Measurements from ENCODE around the gene HIVEP3.
A peak's percentile ranks its signal among the peaks of the same experiment; 100 is the strongest.
"Not testable (repeated sequence)": the region's sequence is repeated elsewhere in the genome, so short reads cannot be mapped to it uniquely, and the experiment has no call there.

HIVEP3 gene

DNA sequence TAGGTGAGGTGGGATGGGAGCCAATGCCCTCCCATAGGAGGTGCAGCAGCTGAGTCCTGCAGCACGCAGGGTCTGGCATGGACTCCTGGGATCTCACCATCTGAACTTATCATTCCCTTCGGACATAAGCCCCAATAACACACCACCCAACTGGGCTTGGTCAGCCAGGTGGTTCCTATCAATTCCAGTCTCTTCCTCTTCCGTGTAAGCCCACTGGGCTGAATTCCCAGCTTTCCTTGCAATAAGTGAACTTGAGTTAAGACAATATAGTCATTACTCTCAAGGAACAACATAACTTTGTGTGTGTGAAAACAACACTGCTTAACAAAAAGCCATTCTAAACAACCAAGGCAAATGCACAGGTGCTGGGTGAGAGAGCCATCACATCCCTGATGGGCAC, 347.7 kb downstream of the HIVEP3 start:
- DNase-seq: no peak

DNA sequence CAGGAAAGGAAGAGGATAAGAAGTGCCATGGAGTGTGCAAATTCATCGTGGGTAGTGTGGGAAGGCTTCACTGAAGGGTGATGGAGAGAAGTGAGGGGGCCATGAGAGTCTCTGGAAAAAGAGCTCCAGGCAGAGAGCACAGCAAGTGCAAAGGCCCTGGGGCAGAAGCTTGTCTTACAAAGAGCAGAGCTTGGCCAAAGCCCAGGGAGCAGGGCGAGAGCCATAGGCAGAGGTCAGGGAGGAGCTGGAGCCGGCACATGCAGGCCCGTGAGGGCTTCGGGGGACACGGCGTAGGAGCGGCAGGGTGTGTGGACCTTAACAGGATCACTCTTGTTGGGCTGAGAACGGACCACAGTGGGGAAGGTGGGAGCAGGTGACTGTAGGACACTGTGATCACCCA, 350.5 kb downstream of the HIVEP3 start:
- DNase-seq: no peak

DNA sequence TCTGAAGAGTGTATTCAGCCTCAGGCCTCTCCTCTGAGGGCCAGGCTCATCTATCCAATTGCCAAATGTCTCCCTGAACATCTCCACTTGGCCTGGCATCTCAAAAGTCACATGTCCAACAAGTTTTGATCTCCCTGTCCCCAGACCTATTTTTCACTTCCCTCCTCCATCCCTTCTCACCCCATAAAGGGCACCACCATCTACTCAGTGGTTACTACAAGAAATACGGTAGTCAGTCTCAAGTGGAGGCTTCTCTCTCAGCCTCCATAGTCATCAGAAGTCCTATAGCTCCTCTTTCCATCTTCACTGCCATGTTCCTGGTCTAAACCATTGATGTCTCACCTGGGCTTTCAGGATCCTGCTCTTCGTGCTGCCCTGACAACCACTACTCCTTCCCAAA, 351.8 kb downstream of the HIVEP3 start:
- no peak for DNase-seq

DNA sequence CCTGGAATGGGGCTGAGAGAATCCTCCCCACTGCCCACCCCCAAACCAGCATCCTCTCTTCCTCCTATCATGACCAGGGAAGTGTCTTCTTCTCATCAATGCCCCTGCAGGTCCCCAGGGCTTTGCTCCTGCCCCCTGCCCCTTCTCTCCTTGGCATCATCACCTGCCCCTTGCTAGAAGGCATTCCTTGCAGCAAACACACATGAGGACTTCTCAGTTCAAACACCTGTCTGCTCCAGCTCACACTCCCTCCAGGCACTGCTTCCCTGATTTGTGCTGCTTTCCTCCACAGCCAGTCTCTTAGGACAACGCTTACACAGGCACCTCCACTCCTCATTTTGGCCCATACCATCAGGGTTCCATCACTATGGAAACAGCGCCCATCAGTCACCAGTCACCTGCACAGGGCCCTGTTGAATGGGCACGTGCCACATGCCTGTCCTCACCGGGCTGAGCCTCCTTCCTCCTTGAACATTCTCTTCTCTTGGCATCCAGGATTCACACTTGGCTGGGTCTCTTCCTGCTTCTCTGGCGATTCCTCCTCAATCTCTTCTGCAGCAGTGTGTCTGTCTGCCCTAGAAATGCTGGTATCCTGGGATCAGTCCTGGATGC, 352.3 kb downstream of the HIVEP3 start:
- no peak for DNase-seq

DNA sequence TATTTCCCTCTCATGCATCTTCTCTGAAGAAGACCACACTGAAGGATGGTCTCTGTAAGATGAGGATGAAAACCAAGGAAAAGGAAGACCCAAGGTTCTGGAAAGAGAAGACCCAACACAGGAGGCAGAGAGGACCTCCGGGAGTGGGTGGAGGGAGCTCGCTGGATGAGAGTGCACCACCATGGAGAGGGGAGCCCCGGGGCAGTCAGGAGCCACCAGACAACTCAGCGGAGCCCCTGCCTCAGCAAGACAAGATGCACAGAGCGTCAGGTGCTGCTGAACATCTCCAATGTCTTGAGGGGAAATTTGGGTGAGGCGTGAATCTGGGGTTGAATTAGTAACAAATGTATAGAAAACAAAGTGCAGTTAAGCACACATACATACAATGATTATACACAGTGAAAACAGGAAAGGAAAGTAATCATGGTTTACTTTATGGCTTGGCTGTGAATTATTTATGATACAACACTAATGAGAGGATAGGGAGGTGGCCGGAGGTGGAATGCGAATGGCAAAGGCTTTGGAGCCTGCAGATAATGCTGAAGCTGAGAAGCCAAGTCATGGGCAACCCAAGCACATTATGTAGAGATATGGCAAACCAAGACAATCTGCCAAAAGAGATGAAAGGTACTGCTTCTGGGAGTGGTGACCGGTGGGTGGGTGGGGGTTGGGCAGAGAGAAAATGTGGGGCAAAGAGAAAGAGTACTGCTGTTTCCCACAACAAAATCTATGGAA, 353.8 kb downstream of the HIVEP3 start:
- DNase-seq: no peak

DNA sequence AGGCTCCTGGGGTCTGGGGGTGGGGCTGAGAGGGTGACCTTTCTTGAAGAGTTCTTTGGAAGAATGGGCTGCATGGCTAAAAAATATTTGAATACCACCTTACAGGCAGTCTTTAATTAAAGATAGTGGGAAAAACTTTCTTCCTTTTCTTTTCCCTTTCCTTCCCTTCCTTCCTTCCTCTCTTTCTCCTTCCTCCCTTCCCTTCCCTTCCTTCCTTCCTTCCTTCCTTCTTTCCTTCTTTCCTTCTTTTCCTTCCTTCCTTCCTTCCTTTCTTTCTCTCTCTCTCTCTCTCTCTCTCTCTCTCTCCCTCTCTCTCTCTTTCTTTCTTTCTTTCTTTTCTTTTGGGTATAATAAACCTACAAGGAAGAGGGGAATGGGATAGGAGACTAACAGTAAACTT, 356.4 kb downstream of the HIVEP3 start:
- no peak for DNase-seq

DNA sequence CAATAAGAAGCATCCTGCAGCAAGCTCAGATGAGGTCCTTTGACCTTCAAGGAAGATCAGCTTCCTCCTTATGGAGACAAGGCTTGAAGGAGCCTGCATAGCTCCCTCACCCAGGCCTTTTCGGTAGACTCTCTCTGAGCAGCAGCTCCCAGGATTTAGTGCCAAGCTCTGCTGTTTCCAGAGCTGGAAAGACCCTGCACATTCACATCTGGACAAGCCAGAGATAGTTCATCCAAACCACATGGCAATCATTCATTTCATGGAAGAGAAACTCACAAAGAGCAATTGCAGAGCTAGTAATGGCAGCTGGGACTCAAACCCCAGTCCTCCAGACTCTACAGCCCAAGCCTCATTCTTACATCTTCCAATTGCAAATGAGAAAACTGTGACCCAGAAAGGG, 357.8 kb downstream of the HIVEP3 start:
- DNase-seq: no peak

DNA sequence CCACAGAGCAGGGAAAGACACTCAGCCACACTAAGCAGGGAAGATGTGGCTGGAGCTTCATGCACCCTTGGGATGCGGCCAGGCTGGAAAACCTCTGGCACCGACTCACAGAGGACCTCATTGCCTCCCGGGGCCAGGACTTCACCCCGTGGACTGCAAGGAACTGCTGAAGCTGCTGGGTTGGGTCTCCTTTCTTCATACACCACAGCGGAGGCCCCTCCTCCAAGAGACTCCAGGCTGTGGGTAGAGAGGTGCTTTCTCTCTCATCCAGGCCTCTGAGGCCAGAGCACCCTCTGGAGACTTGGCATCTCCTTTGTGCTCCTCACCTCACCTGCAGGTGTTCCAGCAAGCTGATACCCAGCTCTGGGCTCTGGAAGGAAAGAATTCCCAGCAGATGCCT, 358.2 kb downstream of the HIVEP3 start:
- DNase-seq: no peak

DNA sequence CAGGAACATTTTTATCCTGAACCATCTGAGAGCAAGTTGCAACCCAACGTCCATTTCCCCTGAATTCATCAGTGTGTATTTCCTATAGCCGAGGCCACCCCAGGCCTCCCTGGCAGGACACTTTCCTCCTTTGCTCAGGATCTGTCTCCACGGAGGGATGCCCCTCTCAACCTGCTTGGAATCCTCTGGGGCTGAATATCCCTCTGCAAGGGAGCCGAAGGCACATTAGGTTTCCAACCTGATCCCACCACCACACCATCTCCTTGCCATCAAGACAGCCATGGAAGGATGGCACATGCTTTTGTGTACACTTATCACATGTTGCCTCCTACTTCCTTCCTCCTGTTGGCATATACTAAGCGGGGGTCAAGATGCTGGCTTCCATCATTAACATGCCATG, 359.4 kb downstream of the HIVEP3 start:
- DNase-seq: no peak

DNA sequence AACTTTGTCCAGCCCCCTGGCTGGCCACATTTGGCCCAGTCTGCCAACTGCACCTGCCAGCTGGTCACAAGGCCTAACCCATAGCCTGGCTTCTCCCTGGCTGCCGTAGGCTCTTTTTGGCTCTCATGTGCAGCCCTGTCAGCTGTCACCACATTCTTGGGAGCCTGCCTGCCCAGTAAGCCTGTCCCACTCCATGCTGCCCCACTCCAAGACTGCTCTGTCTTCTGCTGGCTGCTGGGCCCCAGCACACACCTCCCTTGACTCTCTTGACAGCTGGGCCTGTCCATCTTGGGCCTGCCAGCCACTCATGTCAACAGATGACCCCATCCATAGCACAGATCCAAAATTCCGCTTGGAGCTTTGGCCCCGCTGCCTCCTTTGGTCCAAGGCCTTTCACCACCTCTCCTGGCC, 360.0 kb downstream of the HIVEP3 start:
- DNase-seq: no peak

DNA sequence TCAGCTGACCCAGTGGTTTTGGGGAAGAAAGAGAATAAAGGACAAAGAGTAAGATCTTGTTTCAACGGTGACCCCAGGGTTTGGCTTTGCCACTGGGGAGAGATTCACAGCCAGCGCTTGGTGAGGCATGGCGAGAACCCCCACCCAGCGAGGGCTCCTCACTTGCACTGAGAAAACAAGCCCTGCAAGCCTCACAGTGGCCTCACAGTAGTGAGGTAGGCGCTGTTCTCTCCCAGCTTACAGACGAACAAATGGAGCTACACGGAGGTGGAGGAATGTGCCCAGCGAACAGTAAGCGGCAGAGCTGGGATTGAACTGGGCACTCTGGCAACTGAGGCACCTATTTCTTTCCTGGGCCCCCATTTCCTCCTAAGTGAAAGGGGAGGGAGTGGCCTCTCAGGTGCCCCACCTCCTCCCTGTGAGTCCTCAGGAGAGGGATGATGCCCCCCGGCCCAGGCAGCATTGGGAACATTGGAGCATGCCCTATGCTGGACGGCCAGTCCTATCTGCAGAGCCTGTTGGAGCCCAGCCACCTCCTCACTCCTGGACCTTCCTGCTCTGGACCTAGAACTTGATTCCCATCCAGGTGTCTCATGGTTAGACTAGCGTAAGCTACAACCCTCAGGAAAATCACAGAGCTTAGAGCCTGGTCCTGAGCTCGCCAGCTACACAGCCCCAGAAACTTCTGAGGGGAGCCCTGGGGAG, 360.8 kb downstream of the HIVEP3 start:
- no peak for DNase-seq

DNA sequence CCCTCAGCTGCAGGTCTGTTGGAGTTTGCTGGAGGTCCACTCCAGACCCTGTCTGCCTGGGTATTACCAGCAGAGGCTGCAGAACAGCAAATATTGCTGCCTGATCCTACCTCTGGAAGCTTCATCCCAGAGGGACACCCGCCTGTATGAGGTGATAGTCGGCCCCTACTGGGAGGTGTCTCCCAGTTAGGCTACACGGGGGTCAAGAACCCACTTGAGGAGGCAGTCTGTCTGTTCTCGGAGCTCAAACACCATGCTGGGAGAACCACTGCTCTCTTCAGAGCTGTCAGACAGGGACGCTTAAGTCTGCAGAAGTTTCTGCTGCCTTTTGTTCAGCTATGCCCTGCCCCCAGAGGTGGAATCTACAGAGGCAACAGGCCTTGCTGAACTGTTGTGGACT, 364.0 kb downstream of the HIVEP3 start:
- DNase-seq: not testable (repeated sequence)

DNA sequence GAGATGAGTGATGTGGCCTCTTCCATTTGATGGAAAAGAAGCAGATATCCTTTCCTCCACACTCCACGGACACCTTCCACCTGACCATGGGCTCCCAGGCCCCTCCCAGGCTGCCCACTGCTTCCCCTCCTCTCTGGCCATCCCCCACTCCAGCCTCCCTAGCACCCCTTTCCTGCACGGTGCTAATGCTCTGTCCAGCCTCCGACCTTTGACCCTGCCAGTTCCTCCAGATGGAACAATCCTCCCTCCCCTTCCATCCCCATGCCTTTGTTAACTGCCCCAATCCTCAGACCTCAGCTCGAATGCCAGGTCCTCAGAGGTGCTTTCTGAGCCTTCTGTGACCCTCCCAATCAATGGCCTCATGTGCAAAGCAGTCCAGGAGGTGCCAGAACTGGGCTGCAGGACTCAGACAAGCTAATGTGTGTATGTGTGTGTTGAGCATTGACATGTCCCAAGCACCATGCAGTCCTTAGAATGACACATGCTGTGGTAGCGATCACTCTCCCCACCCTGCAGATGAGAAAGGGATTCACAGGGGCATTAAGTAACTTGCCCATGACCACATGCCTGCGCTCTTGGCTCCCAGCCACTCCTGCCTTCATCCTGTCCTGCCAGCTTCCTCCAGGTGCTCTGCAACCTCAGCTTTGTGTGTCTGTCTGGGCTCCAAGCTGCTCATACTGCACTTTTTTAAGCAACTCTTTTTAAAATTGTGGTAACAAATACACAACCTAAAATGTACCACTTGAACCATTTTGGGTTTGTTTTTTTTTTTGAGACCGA, 370.8 kb downstream of the HIVEP3 start:
- no peak for DNase-seq

DNA sequence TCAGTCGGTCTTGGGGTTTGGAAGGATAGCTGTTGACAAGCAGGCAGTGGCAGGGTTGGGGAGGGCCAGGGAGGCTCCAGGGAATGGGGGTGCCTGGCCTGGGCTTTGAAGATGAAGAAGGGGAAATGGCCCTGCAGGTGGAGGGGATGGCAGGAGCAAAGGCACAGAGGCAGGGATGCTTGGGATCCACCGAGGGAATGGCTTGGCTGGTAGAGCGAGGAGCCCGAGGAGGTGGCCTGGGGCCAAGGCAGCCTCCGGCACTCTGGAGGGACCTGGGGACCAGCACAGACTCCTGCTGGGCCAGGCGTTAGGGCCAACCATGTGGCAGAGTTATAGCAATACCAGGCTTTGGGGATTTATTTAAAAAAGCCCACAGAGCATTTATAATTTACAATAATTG, 371.4 kb downstream of the HIVEP3 start:
- no peak for DNase-seq

DNA sequence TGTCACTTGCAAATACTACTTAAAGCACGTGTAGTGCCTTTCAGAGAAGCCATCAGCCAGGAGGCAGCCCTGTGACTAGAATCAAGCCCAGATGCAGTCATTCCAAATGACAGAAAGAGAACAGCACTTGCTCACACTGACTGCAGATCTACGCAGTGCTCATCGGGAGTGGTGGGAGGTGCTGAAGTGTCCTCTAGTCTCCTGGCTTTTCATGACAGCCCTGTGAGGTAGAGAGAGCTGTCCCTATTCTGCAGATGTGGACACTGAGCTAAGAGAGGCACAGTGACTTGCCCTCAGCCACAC, 371.9 kb downstream of the HIVEP3 start:
- no peak for DNase-seq

DNA sequence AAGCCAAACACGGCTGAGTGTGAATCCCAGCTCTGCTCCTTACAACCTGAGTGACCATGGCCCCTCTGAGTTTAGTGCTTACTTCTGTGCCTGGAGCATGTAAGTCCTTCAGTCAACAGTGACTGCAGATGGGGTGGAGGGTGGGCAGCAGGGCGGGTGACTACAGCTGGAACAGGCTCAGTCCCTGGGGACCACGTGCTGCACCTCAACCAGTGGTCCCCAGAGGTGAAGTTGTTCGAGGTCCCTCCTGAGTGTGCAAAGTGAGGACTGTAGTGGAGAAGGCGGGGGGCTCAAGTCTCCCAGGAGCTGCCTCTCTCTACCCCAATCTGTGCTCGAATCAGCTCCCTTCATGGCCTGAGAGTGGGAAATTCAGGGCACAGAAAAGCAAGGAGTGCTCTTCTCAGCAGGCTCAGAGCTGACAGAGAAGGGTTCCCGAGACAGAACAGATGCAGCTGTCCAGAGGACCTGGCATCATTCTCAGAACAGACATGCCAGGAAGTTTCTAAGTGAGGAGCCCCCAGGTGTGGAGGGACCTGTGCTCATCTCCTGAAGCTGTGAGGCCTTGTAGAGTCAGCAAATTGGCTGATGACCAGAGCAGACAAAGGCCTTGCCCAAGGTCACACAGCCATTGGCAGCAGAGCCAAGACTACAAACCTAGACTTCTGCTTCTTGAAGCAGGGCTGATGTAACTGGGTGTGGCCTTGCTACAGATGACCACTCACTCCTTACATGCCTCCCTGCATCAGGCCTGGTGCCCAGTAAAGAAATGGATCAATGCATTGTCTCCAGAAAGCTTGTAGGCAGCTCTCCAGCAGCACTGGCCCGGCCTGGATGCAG, 372.5 kb downstream of the HIVEP3 start:
- no peak for DNase-seq

DNA sequence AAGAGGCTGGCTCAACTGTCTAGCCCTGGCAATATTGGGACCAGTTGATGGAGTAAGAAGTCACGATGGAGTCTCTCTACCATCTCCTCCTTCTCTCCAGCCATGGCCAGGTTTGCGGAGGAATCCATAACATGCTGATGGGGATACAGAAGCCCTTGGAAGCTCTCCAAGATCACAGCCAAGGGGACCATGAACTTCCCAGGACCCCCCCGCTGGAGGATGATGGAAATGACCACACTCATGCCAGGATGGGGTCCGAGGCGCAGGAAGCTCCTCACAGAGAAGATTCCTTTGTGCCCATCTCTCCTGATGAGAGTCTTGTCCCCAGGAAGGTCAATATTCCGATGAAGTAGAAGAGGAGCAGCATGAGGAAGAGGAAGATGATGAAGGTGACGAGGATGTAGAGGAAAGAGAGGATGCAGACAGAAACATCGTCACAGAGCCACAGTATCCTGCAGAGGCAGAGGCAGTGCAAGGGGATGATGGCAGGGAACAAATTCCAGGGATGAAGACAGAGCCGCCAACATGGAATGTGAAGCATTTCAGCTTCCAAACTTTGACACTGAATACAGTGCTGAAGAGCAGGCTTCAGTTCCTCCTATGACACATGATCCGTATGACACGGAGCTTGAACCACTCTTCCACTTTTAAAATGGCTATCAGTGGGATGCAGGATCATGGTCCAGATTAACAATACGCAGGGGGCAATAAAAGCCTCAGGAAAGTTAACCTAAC, 376.4 kb downstream of the HIVEP3 start:
- DNase-seq: no peak

DNA sequence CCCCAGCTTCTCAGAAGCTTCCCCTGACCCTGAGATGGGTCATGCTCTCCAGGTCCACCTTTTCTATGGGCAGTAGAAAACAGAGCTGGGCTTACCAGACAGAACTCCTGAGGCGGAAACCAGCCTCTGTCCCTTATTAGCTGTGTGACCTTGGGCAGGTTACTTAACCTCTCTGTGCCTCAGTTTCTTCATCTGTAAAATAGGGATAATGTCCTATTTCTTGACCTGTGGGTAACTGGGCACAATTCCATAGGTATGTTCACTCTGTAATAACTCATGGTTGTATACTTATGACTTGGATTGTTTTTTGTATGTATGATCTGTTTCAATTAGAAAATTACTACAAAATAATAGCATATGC, 377.1 kb downstream of the HIVEP3 start:
- DNase-seq: no peak

DNA sequence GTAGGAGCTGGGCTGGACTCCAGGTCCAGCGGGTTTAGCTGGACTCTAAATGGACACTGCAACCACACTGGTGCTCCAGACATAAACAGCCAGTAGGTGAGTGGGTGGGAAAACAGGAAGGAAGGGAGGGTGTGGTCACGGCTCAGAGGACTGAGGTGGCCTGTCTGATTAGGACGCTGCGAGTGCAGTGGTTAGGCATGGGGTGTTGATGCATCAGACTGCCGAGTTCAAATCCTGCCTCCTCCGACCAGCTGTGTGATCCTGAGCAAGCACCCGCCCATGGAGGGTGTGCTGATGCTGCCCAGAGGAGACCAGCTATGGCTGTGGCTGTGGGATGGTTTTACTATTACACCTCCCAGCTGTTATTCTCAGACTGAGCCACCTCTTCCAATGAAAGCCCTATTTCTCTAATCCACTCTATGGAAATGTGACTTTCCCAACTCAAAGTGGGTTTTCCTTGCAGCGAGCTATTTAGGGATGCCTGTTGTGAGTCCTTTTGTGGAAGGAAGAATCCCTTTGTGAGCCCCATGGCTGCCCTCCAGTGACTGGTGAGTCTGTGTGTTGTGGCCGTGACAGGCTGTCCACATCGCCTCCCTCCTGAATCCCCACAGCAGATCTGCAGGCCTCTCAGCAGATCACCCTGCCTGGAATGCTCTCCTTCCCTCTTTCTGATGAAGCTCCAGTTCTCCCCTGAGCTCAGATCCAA, 377.7 kb downstream of the HIVEP3 start:
- peak; percentile 2 for DNase-seq

DNA sequence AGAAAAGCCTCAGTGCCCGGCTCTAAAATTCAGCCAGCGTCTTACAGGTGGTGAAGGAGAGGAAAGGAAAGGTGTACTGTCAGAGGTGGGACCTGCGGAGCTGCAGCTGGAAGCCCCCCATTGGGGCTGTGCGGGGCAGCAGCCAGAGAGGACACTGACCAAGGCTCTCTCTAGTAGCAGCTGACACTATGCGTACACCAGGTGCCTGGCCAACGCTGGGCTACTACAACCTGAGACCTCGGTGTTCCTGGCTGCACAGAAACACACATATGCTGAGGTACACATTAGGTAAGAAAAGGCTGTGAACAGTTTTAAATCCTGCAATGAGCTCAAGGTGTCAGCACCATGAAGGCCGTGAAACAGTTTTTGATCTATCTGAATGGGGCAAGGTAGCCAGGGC, 378.7 kb downstream of the HIVEP3 start:
- DNase-seq: no peak

DNA sequence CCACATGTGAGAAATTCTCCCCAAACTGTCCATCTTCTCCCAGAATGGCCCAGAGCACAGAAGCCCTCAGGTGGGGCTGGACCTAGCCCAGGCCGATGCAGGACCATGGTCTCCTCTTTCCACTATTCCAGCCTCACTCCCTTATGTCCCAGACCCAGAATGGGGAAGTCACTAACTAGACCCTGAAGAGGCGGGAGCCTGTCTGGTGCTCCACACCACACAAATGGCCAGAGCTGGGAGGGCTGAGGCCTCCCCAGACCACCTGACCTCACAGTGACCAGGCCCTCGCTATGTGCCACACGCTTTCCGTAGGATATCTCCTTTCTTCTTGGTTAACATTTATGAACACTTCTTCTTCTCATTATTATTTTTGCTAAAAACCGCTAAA, 379.3 kb downstream of the HIVEP3 start:
- DNase-seq: no peak
